Measurements from ENCODE around the gene RBPJL.

The RBPJL gene

GRCh38 chr20:45337367-45338120, 30.9 kb downstream of the RBPJL start:
- no peak for FAIRE-seq
- TF ChIP-seq, protein P1, sequence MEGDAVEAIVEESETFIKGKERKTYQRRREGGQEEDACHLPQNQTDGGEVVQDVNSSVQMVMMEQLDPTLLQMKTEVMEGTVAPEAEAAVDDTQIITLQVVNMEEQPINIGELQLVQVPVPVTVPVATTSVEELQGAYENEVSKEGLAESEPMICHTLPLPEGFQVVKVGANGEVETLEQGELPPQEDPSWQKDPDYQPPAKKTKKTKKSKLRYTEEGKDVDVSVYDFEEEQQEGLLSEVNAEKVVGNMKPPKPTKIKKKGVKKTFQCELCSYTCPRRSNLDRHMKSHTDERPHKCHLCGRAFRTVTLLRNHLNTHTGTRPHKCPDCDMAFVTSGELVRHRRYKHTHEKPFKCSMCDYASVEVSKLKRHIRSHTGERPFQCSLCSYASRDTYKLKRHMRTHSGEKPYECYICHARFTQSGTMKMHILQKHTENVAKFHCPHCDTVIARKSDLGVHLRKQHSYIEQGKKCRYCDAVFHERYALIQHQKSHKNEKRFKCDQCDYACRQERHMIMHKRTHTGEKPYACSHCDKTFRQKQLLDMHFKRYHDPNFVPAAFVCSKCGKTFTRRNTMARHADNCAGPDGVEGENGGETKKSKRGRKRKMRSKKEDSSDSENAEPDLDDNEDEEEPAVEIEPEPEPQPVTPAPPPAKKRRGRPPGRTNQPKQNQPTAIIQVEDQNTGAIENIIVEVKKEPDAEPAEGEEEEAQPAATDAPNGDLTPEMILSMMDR (IDR thresholded peaks at IDR 0.05; ENCODE audit: insufficient read depth, missing control alignments) = no peak
- no peak for DNase-seq (ENCODE audit: insufficient read length, low spot score)

DNA sequence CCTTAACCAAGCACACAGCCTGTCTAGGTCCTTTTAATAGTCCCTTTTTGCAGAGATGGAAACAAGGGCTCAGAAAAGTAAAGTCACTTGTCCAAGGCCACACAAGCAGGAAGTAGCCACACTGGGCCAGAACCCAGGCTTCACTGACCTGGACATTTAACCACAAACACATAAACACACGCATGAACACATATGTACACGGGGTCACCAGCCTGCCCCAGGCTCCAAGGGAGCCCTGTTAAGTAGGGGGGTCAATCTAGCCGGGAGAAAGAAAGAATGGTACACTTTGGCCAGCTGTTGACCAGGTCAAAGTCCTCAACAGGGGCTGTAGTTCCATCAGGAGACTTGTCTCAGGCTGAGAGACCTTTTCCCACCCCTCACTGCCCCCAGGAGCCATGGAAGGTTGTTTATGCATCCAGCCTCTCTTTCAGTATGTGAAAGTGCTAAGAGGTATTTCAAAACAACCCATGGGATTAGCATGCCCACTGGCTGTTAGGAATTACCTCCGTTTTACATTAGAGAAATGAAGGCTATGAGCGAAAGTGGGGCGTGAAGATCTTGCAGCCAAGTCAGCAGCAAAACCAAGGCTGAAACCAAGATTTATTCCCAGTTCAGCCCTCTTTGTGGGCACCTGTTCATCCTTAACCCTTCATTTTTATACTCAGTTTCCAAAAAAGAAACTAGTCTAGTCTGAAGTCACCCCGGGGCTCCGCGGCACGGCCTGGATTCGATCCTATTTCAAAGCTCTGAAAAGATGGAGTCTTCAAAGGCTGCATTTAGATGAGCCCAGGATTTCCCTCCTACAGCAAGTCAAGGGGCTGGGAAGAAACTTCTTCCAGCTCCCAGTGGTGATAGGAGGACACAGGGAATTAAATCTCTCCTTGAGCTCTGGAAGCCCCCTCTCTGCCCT, 31.7 kb downstream of the RBPJL start:
- FAIRE-seq = no peak

DNA sequence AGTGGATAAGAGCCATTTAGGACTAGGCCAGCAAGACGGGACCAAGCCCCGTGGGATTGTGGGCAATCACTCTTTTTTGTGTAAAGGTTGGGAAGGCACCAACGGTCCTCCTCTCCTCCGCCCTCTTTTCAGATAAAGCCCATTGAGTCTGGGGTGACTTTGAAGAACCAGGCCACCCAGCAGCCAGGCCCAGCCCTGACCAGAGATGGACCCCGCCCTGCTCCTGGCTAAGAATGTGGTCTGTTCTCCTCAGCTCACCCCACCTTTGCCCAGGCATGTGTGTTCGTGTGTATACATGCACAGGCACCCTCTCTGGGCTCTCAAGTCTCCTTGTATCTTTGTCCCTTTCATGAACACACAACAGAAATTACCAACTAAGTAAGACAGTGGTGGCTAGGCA, 32.4 kb downstream of the RBPJL start:
- no peak for FAIRE-seq
- TF ChIP-seq, protein P1 (IDR thresholded peaks at IDR 0.05; ENCODE audit: insufficient read depth, missing control alignments) = no peak
- no peak for DNase-seq (ENCODE audit: insufficient read length, low spot score)

More for the DNA sequence above, 31.7 kb downstream of the RBPJL start:
- TF ChIP-seq, protein P1 (IDR thresholded peaks at IDR 0.05; ENCODE audit: insufficient read depth, missing control alignments) = no peak
- DNase-seq (ENCODE audit: insufficient read length, low spot score) = no peak

- TF ChIP-seq, protein P1 (IDR thresholded peaks at IDR 0.05; ENCODE audit: insufficient read depth, missing control alignments) = no peak
- no peak for FAIRE-seq
- no peak for DNase-seq (ENCODE audit: insufficient read length, low spot score)
Measured at GRCh38 chr20:45339799-45340198, 33.2 kb downstream of the RBPJL start.

DNA sequence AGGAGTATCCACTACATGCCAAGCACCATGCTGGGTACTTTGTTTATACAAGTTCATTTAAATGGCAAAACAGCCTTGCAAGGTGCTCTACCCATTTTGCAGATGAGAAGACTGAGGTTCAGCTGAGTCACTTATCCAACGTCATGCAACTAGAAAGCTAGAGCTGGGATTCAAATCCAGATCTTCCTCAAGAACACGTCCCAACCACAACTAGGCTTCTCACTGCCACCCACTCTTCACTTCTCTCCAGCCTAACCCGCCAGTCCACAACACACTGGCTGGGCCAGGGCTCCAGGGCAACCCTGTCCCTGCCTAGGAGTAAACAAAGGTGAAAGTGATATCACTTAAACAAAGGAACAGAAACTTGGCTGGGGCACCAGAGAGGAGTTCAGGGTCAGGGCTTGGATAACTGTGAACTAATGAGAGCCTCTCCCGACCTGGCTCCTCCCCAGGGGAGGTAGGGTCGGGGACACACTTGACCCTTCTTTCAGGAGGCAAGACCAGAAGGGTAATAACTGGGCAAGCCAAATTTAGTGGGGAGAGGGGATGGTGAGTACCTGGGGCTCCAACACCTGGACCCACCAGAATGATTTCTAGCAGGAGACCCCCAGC, 33.7 kb downstream of the RBPJL start:
- FAIRE-seq = no peak
- no peak for DNase-seq (ENCODE audit: insufficient read length, low spot score)
- TF ChIP-seq, protein P1 (IDR thresholded peaks at IDR 0.05; ENCODE audit: insufficient read depth, missing control alignments) = no peak

DNA sequence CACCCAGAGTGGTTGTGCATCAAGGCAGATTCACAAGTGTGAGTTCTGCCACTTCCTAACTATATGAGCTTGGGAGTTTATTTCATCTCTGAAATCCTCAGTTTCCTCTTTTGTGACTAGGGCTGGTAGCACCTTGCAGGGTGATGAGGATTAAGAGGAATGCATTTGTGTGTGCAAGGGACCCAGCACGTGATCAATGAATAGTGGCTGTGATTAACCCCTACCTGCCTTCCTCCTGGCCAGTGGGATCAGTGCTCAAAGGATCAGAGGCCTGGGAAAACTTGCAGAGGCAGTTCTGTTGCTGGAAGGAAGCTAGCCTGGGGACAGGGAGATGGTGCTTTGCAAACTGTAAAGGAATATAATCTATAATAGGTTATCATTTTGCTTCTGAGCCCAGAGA, 34.3 kb downstream of the RBPJL start:
- TF ChIP-seq, protein P1 (IDR thresholded peaks at IDR 0.05; ENCODE audit: insufficient read depth, missing control alignments) = no peak
- no peak for FAIRE-seq
- no peak for DNase-seq (ENCODE audit: insufficient read length, low spot score)

All from D721Med (cell line).